ENCODE measurements around the gene FAM50A.

GRCh38 chrX:154399527-154400368, 44.2 kb upstream of the FAM50A start:
- TF ChIP-seq CTCF (IDR thresholded peaks at IDR 0.05; ENCODE audit: poor library complexity, severe bottlenecking) (no peak), EZH2 (IDR thresholded peaks at IDR 0.05; ENCODE audit: borderline replicate concordance, insufficient read depth, low read length, poor library complexity, severe bottlenecking) (no peak), RAD21 (conservative IDR thresholded peaks at IDR 0.05) (no peak), EP300 (conservative IDR thresholded peaks at IDR 0.05; ENCODE audit: poor library complexity, severe bottlenecking) (no peak), MXI1 (conservative IDR thresholded peaks at IDR 0.05; ENCODE audit: poor library complexity, severe bottlenecking) (no peak), POLR2AphosphoS5 (IDR thresholded peaks at IDR 0.05) (no peak)
